ENCODE measurements around the gene ADD3. TPM values are rescaled to one million over a fixed set of nuclear protein-coding genes. Genes with fewer than 3 reads are reported as not detected.

The ADD3 gene
- total and polyA plus RNA-seq, 2 of the 13 experiments (the other 11 are each of a cell fraction or from before 2014, with no cell fraction given): 44.7 to 57.5 TPM

GRCh38 chr10:110007161-110007700 is 553 bp upstream of the ADD3 start (continued):
- TF ChIP-seq, protein P1, sequence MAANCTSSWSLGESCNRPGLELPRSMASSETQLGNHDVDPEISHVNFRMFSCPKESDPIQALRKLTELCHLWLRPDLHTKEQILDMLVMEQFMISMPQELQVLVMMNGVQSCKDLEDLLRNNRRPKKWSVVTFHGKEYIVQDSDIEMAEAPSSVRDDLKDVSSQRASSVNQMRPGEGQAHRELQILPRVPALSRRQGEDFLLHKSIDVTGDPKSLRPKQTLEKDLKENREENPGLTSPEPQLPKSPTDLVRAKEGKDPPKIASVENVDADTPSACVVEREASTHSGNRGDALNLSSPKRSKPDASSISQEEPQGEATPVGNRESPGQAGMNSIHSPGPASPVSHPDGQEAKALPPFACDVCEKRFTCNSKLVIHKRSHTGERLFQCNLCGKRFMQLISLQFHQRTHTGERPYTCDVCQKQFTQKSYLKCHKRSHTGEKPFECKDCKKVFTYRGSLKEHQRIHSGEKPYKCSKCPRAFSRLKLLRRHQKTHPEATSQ (CRISPR knock-in tag; IDR thresholded peaks at IDR 0.05; ENCODE audit: borderline replicate concordance): no peak
- no peak for TF ChIP-seq ZNF766 (CRISPR knock-in tag; IDR thresholded peaks at IDR 0.05; ENCODE audit: borderline replicate concordance)
- TF ChIP-seq REPIN1 (CRISPR knock-in tag; IDR thresholded peaks at IDR 0.05; ENCODE audit: borderline replicate concordance, low read depth): peak; percentile 45; the same call in 1 of the 2 replicates
- TF ChIP-seq, protein P2, sequence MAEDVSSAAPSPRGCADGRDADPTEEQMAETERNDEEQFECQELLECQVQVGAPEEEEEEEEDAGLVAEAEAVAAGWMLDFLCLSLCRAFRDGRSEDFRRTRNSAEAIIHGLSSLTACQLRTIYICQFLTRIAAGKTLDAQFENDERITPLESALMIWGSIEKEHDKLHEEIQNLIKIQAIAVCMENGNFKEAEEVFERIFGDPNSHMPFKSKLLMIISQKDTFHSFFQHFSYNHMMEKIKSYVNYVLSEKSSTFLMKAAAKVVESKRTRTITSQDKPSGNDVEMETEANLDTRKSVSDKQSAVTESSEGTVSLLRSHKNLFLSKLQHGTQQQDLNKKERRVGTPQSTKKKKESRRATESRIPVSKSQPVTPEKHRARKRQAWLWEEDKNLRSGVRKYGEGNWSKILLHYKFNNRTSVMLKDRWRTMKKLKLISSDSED (CRISPR knock-in tag; IDR thresholded peaks at IDR 0.05): no peak
- peak; percentile 74 for TF ChIP-seq ZNF607 (CRISPR knock-in tag; IDR thresholded peaks at IDR 0.05; ENCODE audit: borderline replicate concordance)
- TF ChIP-seq MED8 (CRISPR knock-in tag; IDR thresholded peaks at IDR 0.05; ENCODE audit: insufficient replicate concordance): no peak
- TF ChIP-seq FOSL1 (CRISPR knock-in tag; IDR thresholded peaks at IDR 0.05; ENCODE audit: borderline replicate concordance): no peak
- TF ChIP-seq GRHL1 (CRISPR knock-in tag; conservative IDR thresholded peaks at IDR 0.05): no peak
- TF ChIP-seq AFF4 (CRISPR knock-in tag; IDR thresholded peaks at IDR 0.05): 0 out of 2 replicates have a peak, but pooled peaks have one; percentile 36
- TF ChIP-seq DR1 (CRISPR knock-in tag; IDR thresholded peaks at IDR 0.05): no peak
- TF ChIP-seq THAP11 (CRISPR knock-in tag; IDR thresholded peaks at IDR 0.05): peak; percentile 37
- TF ChIP-seq, protein P3, sequence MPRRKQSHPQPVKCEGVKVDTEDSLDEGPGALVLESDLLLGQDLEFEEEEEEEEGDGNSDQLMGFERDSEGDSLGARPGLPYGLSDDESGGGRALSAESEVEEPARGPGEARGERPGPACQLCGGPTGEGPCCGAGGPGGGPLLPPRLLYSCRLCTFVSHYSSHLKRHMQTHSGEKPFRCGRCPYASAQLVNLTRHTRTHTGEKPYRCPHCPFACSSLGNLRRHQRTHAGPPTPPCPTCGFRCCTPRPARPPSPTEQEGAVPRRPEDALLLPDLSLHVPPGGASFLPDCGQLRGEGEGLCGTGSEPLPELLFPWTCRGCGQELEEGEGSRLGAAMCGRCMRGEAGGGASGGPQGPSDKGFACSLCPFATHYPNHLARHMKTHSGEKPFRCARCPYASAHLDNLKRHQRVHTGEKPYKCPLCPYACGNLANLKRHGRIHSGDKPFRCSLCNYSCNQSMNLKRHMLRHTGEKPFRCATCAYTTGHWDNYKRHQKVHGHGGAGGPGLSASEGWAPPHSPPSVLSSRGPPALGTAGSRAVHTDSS (CRISPR knock-in tag; conservative IDR thresholded peaks at IDR 0.05): no peak
- TF ChIP-seq, protein P4, sequence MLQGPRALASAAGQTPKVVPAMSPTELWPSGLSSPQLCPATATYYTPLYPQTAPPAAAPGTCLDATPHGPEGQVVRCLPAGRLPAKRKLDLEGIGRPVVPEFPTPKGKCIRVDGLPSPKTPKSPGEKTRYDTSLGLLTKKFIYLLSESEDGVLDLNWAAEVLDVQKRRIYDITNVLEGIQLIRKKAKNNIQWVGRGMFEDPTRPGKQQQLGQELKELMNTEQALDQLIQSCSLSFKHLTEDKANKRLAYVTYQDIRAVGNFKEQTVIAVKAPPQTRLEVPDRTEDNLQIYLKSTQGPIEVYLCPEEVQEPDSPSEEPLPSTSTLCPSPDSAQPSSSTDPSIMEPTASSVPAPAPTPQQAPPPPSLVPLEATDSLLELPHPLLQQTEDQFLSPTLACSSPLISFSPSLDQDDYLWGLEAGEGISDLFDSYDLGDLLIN (CRISPR knock-in tag; IDR thresholded peaks at IDR 0.05; ENCODE audit: borderline replicate concordance): no peak
- TF ChIP-seq ZSCAN30 (CRISPR knock-in tag; IDR thresholded peaks at IDR 0.05): no peak
- no peak for TF ChIP-seq ZNF251 (CRISPR knock-in tag; IDR thresholded peaks at IDR 0.05)
- no peak for TF ChIP-seq RFX1 (IDR thresholded peaks at IDR 0.05)
- TF ChIP-seq NFRKB (IDR thresholded peaks at IDR 0.05): no peak
- TF ChIP-seq ZNF674 (CRISPR knock-in tag; IDR thresholded peaks at IDR 0.05; ENCODE audit: low read depth): no peak
- no peak for TF ChIP-seq CCAR2 (optimal IDR thresholded peaks at IDR 0.05; ENCODE audit: low read depth, low read length)

Measured in HepG2 (cell line).